ENCODE results near the gene DPM3.

- no peak for TF ChIP-seq CTCF (conservative IDR thresholded peaks at IDR 0.05; ENCODE audit: low read depth in 2 of 2)
- TF ChIP-seq REST (IDR thresholded peaks at IDR 0.05; ENCODE audit: unreplicated experiment) = no peak
- TF ChIP-seq EZH2 (IDR thresholded peaks at IDR 0.05; ENCODE audit: low read depth, unreplicated experiment) = no peak
- no peak for TF ChIP-seq CREB1 (CRISPR knock-in tag; IDR thresholded peaks at IDR 0.05; ENCODE audit: low read depth)
- no peak for TF ChIP-seq POLR2AphosphoS5 (IDR thresholded peaks at IDR 0.05; ENCODE audit: low read depth)
- no peak for TF ChIP-seq EZH2phosphoT487 (IDR thresholded peaks at IDR 0.05; ENCODE audit: unreplicated experiment)
- no peak for TF ChIP-seq ETS1 (IDR thresholded peaks at IDR 0.05)
- no peak for TF ChIP-seq JUNB (IDR thresholded peaks at IDR 0.05; ENCODE audit: unreplicated experiment)
- TF ChIP-seq ZNF331 (CRISPR knock-in tag; IDR thresholded peaks at IDR 0.05; ENCODE audit: low read depth) = no peak
- TF ChIP-seq NANOG (IDR thresholded peaks at IDR 0.05; ENCODE audit: borderline replicate concordance) = no peak
- TF ChIP-seq STAT1 (IDR thresholded peaks at IDR 0.05; ENCODE audit: unreplicated experiment) = no peak
- no peak for TF ChIP-seq ZNF114 (CRISPR knock-in tag; IDR thresholded peaks at IDR 0.05)
These were observed 34.7 kb downstream of the DPM3 start for GRCh38 chr1:155105604-155106011.
